GM21390 (cell line): ENCODE results near the gene CAV3.

Source experiments
- ATAC-seq: cut with Tn5 transposase; IDR thresholded peaks from one replicate; pipeline ENCODE4 v1.9.1; 2021; ENCODE audit not compliant: unreplicated experiment

Gene CAV3

DNA sequence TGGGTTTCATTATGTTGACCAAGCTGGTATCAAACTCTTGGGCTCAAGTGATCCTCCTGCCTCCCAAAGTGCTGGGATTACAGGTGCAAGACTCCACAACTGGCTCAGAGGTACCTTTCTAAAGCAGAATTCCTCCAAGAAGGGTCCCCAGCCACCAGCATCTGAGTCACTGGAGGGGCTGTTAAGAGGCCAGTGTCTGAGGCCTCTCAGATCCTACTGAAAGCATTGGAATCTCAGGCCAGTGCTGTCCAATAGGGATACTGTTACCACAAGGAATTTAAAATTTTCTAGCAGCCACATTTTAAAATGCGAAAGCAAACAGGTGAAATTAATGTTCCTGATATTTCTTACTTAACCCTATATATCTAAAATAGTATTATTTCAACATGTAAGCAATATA, 1.3 kb downstream of the CAV3 start:
- ATAC-seq = no peak

DNA sequence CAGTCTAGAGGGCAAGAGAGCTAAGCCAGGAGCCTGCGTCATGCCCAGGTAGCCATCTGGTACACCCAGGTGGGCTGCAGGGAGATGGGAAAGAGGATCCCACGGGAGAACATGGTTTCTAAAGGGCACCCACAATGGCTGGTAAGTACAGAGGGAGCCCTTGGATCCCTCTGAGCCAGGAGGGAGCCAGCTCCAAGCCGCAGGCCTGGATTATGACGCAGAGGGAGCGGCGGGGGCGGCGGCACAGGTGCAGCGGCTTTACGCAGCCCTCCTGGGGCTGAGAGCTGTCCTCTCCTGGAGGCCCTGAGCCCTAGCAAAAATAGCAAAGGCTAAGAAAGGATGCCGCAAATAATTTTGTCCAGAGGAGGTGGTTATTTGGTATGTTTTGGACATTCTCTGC, 2.8 kb downstream of the CAV3 start:
- ATAC-seq = no peak

DNA sequence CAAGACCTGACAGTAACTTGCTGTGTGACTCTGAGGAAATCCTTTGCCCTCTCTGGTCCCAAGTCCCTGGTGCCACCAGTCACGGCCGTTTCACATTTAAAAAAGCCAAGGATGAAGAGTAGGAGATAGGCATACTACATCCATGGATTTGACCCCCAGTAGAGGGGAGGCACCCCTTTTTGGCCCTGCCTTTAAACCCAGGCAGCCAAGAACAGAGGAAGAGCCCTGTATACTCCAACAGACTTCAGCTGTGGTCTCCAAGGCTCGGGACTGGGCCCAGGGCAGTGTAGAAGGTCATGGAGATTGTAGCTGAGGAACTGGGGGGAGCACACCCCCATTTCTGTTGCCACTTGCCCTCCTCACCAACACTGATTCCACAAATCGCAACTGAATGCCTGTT, 3.7 kb downstream of the CAV3 start:
- no peak for ATAC-seq

DNA sequence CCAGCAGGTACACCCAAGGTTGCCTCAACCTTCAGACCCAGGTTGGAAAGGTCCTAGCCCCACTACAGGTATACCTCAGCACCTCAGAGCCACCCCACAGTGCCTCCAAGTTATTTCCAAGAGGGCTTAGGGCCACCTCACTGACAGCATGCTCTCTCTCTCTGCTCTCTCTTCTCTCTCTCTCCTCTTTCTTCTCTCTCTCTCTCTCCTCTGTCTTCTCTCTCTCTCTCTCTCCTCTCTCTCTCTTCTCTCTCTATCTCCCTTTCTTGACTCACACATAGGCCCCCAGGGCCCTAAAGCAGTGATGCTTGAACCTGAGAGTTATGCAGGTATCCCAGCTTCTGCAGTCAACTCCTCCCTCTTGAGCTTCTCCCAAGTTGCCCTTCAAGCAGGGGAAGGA, 4.2 kb downstream of the CAV3 start:
- ATAC-seq = no peak

DNA sequence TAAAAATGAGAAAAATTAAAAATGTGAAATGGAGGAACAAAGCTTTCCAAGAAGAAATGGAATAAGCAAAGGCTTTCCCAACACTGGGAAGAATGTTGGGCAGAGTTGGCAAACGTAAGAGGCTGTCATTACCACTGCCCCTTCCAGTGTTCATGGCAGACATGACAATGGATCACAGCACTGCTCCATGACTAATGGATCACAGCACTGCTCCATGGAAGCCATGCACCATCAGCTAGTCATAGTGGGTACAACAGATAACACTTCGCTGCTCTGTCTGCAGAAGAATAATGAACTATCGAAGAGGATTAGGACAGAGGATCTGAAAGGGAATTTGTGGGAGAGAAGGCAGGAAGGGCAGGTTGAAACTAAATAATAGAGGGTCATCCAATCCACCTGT, 5.0 kb downstream of the CAV3 start:
- ATAC-seq = no peak

DNA sequence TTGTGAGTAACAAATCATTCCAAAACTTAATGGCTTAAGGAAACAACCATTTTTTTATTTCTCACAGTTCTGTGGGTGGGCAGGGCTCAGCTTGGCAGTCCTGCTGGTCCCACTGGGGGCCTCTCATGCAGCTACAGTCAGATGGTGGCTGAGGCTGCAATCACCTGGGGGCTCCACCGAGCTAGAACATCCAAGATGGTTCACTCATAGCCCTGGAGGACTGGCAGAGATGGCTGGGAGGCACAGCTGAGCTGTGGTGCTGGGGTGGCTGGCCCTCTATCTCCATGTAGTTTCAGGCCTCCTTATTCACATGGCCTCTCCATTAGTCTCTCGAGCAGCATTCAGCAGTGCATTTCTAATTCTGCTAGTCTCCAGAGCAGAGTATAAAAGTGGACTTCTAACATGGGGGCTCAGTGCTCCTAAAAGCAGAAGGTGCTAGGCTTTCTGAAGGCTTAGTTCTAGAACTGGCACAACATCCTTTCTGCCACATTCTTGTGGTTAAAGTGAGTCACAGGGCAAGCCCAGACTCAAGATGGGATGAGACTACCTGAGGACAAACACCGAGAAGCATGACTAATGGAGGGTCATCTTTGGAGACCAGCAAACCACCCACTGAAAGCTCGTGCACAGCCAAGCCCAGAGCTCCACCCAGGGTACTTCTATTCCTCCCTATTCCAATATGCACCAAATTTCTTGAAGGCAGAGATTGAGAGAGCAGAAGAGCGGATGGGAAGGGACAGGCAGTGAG, 6.3 kb downstream of the CAV3 start:
- ATAC-seq = no peak

DNA sequence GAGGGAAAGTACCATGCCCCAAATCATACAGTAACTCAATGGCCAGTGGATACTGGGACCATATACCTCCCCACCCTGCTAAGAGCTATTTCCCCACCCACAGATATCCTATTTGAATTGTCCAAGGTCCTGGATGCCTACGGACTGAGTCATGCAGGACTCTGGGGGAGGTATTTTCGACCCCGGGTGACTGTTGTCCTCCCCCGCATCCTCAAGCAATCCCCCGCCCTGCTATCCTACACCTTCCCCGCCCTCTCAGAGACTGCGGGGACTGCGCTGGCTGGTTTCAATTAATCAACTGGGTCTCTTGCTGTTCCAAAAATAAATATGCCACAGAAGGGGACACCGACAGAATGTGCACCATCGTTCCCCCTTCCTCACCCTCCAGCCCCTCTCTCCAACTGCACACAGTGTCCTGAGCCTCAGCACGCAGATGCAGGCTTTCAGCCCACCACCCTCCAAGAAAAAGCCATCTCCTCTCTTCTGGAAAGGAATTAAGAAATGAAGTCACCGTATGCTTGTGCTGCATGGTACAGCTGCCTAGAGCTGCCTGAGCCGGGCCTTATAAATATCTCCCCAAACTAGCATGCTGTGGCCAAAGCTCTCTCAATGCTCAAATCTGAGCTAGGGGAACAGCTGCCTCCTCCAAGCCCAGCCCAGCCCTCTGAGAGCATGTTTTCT, 8.1 kb downstream of the CAV3 start:
- no peak for ATAC-seq

DNA sequence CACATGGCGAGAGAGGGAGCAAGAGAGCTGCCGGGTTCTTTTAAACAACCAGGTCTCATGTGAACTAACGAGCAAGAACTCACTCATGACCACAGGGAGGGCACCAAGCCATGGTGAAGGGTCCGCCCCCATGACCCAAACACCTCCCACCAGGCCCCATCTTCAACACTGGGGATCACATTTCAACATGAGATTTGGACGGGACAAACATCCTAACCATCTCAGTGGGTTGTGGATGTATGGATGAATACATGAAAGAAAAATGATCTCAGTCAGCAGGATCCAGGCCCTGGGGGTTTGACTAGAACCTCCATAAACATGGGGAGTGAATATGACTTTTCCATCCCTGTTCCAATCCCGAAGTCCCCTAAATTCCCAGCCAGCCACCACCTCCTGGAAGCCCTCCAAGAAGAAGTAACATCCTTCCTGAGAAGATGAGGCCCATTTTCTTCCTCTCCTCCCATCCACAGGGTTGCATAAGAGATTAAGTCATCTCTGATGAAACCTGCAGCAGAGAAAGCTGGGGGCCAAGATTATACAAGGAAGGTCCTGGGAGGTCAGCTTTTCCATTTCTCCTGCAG, 9.5 kb downstream of the CAV3 start:
- no peak for ATAC-seq

DNA sequence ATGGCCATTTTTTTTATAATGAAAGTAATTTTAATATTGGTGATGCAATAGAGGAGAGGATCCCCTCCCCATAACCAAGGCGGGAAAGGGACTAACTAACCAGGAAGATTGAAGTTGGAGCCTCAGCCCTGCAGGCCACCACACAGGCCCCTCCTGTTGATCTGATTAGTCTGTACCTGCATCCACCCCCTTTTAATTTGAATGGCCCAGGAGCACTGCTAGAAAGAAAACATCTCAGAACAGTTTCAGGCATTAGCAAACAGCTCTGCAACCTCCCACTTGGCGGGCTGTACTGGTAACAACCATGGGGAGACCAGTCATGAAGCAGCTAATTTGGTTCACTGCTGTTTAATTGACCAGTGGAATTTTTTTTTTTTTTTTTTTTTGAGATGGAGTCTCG, 10.3 kb downstream of the CAV3 start:
- no peak for ATAC-seq

DNA sequence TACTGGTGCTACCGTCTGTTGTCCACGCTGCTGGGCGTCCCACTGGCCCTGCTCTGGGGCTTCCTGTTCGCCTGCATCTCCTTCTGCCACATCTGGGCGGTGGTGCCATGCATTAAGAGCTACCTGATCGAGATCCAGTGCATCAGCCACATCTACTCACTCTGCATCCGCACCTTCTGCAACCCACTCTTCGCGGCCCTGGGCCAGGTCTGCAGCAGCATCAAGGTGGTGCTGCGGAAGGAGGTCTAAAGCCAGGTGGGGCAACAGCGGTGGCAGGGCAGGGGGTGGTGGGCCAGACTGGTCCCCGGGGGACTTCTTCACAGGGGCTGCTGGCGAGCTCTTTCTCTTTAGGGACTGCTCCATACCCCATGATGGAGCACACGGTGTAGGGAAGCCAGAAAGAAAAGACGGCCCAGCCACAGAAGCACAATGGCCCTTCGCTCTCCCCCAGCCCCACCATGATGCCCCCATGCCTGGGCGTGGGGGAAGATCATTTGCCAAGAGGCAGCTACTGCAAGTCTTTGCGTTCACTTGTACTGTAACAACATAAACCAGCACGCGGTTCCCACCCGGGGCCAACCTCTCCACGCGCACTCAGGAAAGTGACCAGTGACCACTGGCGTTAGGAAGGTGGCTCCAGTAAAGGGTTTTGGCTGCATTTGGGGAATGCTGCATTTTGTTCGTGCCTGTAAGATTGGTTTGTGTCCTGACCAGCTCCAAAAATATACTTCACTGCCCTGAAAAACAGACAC, 12.2 kb downstream of the CAV3 start:
- ATAC-seq = no peak

DNA sequence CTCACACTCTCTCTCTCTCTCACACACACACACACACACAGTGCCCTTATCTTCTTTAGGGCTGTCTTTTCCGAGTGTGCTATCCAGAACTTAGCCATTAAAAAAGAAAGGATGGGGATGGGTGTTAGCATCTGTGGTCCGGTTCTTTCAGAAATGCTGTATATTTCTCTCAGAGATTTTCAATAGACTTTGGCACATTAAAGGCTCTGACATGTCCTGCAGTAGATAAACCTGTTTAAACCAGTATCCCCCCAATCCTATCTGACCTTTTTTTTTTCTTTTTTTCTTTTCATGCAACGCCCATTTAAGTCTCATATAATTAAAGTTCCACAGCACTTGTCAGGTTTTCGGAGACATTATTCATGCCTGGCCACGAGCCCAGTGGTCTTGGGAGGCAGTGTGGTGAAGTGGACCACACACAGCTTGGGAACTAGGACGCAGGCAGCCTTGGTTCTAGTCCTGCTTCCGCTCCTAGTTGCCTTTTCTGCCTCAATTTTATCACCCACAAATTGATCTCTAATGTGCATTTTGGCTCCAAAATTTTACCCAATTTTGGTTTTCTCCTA, 13.3 kb downstream of the CAV3 start:
- ATAC-seq = no peak

DNA sequence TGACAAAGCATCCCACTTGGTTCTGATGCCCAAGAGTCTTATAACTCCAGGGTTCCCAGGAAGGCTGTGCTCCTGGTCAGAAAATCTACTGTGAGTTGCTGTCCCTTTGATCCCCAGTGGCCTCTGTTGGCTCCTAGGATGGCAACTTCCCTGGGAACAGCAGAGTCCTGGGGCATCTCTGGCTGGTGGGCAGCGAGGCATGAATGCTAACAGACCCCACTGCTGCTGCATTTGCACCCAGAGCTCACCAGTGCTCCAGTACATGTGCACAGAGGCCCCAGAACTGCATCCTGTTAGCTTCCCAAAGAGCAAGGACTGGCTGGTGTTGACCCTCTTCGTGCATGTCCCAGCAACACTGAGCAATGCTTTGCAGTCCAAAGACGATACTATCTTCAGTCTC, 15.7 kb downstream of the CAV3 start:
- no peak for ATAC-seq

DNA sequence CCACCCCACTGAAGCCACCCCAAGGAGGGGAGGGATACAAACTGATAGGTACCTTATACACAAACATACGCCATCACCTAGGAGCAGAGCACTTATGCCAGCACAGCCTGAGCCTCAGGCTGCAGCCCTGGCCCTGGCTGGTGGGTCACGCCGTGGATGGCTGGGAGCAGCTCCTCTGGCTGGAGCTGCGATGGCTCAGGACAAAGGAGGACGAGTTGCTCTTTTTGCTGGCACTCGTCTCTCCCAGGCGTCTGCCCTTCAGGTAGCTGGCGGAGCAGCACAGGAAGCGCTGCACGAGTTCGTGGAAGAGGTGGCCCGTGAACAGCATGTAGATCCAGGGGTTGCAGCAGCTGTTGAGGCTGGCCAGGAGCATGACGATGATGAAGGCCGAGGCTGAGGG, 19.2 kb downstream of the CAV3 start:
- no peak for ATAC-seq

DNA sequence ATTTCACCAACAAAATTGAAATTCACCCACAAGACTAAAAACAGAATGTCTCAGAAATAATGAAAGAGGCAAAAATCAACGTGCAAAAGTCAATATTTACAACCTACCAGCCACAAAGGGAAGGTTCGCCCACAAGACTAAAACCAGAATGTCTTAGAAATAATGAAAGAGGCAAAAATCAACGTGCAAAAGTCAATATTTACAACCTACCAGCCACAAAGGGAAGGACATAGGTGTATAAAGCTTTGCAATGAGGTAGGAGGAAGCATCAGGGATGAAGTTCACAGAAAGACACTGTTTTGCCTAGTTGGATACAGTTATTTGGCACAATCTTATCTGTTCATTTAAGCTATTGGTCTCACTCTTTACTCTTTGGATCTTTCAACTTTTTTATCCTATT, 21.5 kb downstream of the CAV3 start:
- ATAC-seq = no peak

DNA sequence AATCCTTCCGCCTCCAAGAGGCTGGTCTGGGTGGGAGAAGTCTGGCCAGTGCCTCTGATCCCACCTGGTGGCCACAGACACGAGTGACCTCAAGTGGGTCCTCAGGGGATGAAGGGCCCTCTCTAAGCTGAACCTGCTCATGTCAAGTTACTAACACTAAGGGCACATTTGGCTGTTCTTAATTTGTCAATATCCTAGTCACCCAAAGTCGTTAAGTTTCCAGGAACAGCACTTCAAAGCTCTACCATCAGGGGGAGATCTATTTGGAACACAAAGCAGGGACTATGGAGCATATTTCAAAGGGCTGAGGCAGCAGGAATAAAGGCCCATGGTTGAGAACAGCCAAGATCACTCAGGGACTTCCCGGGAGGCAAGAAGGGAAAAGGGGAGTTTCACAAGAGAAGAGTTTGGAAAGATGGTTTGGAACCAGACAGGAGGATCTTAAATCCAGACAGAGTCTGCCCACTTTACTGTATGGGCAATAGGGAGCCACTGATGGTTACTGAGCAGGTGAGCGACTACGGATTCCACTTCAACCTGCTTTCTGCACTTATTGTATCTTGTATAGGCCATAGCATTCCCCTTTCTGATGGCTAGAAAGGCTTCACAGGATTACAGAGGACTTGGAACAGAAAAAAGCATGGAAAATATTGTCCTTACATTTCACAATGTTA, 22.1 kb downstream of the CAV3 start:
- no peak for ATAC-seq

DNA sequence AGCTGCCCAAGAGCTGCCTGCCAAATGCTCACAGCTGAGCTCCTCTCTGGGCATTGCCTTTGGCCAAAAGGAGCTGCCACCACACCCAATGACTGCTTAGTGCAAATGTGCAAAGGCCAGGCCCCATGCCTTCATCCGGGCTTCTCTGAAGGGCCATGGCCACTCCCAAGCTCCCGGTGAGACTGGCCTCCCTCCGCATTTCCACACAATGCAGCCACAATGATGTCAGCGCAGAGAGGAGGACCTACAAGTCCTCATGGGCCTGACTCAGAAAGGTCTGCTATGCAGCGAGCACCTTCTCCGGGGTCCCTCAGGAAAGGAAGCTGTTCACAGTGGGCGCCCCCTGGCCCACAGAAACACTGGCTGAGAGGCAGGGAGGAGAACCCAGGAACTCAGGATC, 23.1 kb downstream of the CAV3 start:
- no peak for ATAC-seq

DNA sequence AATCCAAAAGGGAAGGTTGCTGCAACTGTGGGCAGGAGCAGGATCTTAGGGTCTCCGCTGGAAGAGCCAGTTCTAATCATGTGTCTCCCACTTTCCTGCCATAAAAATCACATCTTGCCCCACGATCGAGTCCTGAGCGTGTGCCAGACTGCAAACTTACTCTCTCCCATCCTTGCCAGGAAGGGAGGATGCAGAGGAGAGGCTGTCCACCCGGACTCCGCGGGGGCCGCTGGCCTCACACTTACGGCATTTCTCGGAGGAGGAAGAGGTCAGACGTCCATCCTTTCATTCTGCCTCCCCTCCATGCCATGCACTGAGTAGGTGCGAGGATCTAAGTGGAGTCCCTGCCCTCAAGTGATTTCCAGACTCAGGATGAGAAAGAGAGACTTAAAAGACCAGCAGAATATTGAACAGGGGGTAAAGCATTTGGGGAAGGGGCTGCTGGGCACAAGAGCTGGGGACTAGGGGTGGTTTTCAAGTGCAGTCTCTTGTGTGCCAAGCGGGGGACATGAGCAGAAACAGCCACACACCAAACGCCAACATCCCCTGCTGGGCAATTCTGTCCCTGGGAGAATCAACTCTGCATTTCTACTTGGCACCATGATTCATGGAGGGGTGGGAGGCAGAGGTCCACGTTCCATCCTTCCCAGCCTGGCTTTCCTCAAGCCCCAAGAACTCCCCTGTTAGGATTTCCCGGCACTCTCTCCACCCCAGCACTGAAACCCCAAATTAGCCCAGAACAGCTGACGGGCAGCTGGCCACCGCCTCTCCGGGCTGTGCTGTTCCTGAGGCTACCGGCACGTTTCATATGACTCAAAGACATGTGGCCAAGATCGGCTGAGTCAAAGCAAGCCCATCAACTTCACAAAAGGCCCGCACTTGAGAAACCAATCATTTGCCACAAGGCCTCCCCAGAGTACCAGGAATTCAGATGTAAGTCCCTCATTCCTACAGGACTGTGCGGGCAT, 24.2 kb downstream of the CAV3 start:
- no peak for ATAC-seq

DNA sequence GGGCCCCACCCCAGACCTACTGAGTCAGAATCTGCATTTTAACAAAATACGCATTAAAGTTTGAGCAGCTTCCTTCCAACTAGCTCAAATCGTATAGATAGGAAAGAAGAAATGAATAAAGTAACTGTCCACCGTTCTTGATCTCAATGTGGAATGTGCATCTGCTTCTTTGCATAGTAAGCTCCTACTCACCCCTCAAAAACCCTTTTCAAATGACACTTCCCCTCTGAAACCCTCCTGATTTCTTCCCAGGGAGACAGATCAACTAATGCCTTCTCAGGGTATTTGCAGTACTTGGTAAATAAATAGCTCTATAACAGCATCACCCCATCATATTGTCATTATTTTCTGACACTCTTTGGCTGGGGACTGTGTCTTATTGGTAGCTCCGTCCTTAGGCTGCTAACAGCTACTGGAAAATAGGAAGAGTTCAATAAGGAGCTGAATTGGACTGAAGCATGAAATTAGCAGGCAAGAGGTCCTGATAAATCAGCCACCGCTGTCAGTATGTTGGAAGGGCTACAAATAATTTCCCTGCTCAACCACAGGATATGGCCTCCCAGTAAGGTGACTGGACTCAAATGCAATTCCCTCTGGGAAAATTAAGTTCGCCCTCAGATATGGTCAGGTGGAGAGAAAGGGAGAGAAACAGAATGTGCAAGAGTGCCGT, 25.6 kb downstream of the CAV3 start:
- ATAC-seq = no peak

DNA sequence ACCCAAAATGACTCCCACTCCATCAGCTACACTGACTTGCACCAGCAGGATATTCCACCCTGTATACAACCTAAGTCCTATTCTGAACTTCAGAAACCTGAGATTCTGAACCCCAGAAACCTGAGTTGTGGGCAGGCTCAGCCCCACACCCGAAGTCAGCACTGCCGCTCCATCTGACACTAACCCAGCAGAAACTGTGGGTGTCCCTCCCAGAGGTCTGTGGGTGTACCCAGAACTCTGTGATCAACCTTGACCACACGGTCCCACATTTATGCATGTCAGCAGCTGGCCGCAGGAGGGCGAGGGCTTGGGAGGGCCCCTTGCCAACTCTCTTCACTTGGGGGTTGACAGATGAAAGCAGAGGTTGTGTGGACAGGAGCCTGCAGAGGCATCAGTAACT, 26.5 kb downstream of the CAV3 start:
- no peak for ATAC-seq
